ACC112 (cell line): ENCODE measurements around the gene KRT15.

Source experiments
- H2AFZ ChIP-seq: fragments of 200-600 bp; sonication (generic); one replicate; pipeline ENCODE4 v1.6.0; 2017; ENCODE audit warnings: antibody characterized with exemption, low read length; ENCODE audit not compliant: unreplicated experiment
- H3K27ac ChIP-seq: fragments of 200-600 bp; sonication (generic); 2 replicates; pipeline ENCODE4 v1.5.1; 2014; ENCODE audit warnings: low read depth, mild to moderate bottlenecking, antibody characterized with exemption, low read length, moderate library complexity
- H3K27me3 ChIP-seq: fragments of 200-600 bp; sonication (generic); 2 replicates; pipeline ENCODE4 v1.6.1; 2014; ENCODE audit warnings: mild to moderate bottlenecking, antibody characterized with exemption, low read length, moderate library complexity, mixed read lengths; ENCODE audit not compliant: insufficient read depth
- H3K36me3 ChIP-seq: fragments of 200-600 bp; sonication (generic); 2 replicates; pipeline ENCODE4 v1.6.1; 2016; ENCODE audit warnings: mild to moderate bottlenecking, antibody characterized with exemption, low read length, moderate library complexity, mixed read lengths; ENCODE audit not compliant: insufficient read depth
- H3K4me1 ChIP-seq: fragments of 200-600 bp; sonication (generic); one replicate; pipeline ENCODE4 v1.6.1; 2016; ENCODE audit warnings: low read length, mixed read lengths; ENCODE audit not compliant: insufficient read depth, unreplicated experiment, control insufficient read depth
- H3K4me3 ChIP-seq: fragments of 200-600 bp; sonication (generic); 2 replicates; pipeline ENCODE4 v1.5.1; 2014; ENCODE audit warnings: mild to moderate bottlenecking, low read depth, low read length
- H3K79me2 ChIP-seq: fragments of 200-600 bp; sonication (generic); one replicate; pipeline ENCODE4 v1.6.0; 2016; ENCODE audit warnings: low read length; ENCODE audit not compliant: control insufficient read depth, unreplicated experiment, insufficient read depth

Gene KRT15

GRCh38 chr17:41516147-41516829, 2.4 kb downstream of the KRT15 start:
- Histone ChIP-seq H3K36me3 (no peaks in the 10 kb centered on the region), H3K79me2 (no peaks in the 10 kb centered on the region), H3K4me3 (no peak overlapping the region), H3K27me3 (no peaks in the 10 kb centered on the region), H3K27ac (no peak overlapping the region), H3K4me1 (peaks cover 5% of the 10 kb centered on the region), H2AFZ (no peak overlapping the region)

- no peaks in the 10 kb centered on the region for H3K36me3 ChIP-seq
- no peaks in the 10 kb centered on the region for H3K79me2 ChIP-seq
- no peak overlapping the region for H2AFZ ChIP-seq
- no peak overlapping the region for H3K4me3 ChIP-seq
- no peaks in the 10 kb centered on the region for H3K27me3 ChIP-seq
- no peaks in the 10 kb centered on the region for H3K4me1 ChIP-seq
- H3K27ac ChIP-seq: no peak overlapping the region
These were observed 5.5 kb downstream of the KRT15 start for GRCh38 chr17:41513168-41513547.

GRCh38 chr17:41512546-41513167, 6.0 kb downstream of the KRT15 start:
- H3K79me2 ChIP-seq: no peaks in the 10 kb centered on the region
- no peak overlapping the region for H3K4me3 ChIP-seq
- H3K36me3 ChIP-seq: no peaks in the 10 kb centered on the region
- no peaks in the 10 kb centered on the region for H3K4me1 ChIP-seq
- H3K27me3 ChIP-seq: no peaks in the 10 kb centered on the region
- H3K27ac ChIP-seq: no peak overlapping the region
- H2AFZ ChIP-seq: no peak overlapping the region

GRCh38 chr17:41511716-41512115, 7.0 kb downstream of the KRT15 start:
- Histone ChIP-seq H3K27me3 (no peaks in the 10 kb centered on the region), H3K27ac (no peak overlapping the region), H2AFZ (no peak overlapping the region), H3K79me2 (no peaks in the 10 kb centered on the region), H3K36me3 (no peaks in the 10 kb centered on the region), H3K4me1 (no peaks in the 10 kb centered on the region), H3K4me3 (no peak overlapping the region)

GRCh38 chr17:41511116-41511515, 7.6 kb downstream of the KRT15 start:
- Histone ChIP-seq H3K4me1 (no peaks in the 10 kb centered on the region), H3K27me3 (no peaks in the 10 kb centered on the region), H3K27ac (no peak overlapping the region), H2AFZ (no peak overlapping the region), H3K4me3 (no peak overlapping the region), H3K79me2 (no peaks in the 10 kb centered on the region), H3K36me3 (no peaks in the 10 kb centered on the region)

- Histone ChIP-seq H3K27ac (no peak overlapping the region), H3K4me3 (no peak overlapping the region), H2AFZ (no peak overlapping the region), H3K36me3 (no peaks in the 10 kb centered on the region), H3K4me1 (no peaks in the 10 kb centered on the region), H3K27me3 (no peaks in the 10 kb centered on the region), H3K79me2 (no peaks in the 10 kb centered on the region)
These were observed 8.2 kb downstream of the KRT15 start for GRCh38 chr17:41510251-41511065.

- Histone ChIP-seq H3K4me1 (no peaks in the 10 kb centered on the region), H3K27me3 (no peaks in the 10 kb centered on the region), H3K4me3 (no peak overlapping the region), H3K27ac (no peak overlapping the region), H2AFZ (no peak overlapping the region), H3K36me3 (no peaks in the 10 kb centered on the region), H3K79me2 (no peaks in the 10 kb centered on the region)
These were observed 11.3 kb downstream of the KRT15 start for GRCh38 chr17:41507315-41507880.

GRCh38 chr17:41505809-41506767, 12.6 kb downstream of the KRT15 start:
- Histone ChIP-seq H3K27ac (no peak overlapping the region), H3K79me2 (no peaks in the 10 kb centered on the region)

GRCh38 chr17:41505007-41505808, 13.5 kb downstream of the KRT15 start, which contains the start of gene KRT13:
KRT13 (minus strand) TSS chr17:41505612; CDS start chr17:41505550, 62 bp downstream.
- Histone ChIP-seq H3K36me3 (no peaks in the 10 kb centered on the region), H3K4me1 (peaks cover 5% of the 10 kb centered on the region), H3K27me3 (no peaks in the 10 kb centered on the region), H3K79me2 (no peaks in the 10 kb centered on the region), H3K27ac (no peak within 1 kb of the TSS), H2AFZ (no peak within 1 kb of the TSS), H3K4me3 (no peak within 1 kb of the TSS)

More at GRCh38 chr17:41505809-41506767, 12.6 kb downstream of the KRT15 start:
- Histone ChIP-seq H3K4me3 (no peak overlapping the region), H3K36me3 (no peaks in the 10 kb centered on the region), H3K4me1 (no peaks in the 10 kb centered on the region), H2AFZ (no peak overlapping the region), H3K27me3 (no peaks in the 10 kb centered on the region)
